K562 treated with DMSO at 1 percent for 12 hours (cell line): ENCODE results near the gene AKAP12. TPM values are rescaled to one million over a fixed set of nuclear protein-coding genes. Genes with fewer than 3 reads are reported as not detected.

Experiments
- total RNA-seq: library from RNA; unstranded; fragments of 300-600 nt; gene quantifications from 2 replicates; pipeline ENCODE4 v1.2.3, GENCODE V29; 2022; ENCODE audit not compliant: insufficient read depth

Gene AKAP12, protein sequence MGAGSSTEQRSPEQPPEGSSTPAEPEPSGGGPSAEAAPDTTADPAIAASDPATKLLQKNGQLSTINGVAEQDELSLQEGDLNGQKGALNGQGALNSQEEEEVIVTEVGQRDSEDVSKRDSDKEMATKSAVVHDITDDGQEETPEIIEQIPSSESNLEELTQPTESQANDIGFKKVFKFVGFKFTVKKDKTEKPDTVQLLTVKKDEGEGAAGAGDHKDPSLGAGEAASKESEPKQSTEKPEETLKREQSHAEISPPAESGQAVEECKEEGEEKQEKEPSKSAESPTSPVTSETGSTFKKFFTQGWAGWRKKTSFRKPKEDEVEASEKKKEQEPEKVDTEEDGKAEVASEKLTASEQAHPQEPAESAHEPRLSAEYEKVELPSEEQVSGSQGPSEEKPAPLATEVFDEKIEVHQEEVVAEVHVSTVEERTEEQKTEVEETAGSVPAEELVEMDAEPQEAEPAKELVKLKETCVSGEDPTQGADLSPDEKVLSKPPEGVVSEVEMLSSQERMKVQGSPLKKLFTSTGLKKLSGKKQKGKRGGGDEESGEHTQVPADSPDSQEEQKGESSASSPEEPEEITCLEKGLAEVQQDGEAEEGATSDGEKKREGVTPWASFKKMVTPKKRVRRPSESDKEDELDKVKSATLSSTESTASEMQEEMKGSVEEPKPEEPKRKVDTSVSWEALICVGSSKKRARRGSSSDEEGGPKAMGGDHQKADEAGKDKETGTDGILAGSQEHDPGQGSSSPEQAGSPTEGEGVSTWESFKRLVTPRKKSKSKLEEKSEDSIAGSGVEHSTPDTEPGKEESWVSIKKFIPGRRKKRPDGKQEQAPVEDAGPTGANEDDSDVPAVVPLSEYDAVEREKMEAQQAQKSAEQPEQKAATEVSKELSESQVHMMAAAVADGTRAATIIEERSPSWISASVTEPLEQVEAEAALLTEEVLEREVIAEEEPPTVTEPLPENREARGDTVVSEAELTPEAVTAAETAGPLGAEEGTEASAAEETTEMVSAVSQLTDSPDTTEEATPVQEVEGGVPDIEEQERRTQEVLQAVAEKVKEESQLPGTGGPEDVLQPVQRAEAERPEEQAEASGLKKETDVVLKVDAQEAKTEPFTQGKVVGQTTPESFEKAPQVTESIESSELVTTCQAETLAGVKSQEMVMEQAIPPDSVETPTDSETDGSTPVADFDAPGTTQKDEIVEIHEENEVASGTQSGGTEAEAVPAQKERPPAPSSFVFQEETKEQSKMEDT (N-terminal part only)
- total RNA-seq: 0.27 TPM in 1 of 2 replicates, not detected in the other

DNA sequence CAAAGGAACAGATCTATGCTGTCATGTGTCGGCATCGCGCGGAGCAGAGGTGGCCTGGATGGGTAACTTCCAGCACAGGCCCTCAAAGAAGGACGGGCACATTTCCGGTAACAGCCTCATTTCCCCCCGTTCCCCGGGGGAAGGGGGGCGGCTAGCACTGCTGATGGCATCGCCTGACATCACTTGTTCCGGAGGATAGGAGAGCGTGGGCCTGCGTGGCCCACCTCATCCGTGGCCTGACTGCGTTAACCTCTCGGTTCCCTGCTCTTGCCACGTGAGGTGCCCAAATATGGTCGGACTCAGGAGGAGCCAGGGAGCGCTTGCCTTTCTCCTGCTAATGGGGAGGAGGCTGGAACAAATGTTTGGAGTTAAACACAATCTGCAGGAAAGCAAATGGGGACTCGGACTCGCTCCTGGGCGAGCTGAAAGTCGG lies at the start of gene AKAP12:
TSS of gene AKAP12 (plus strand) at position 365 of the 433 bp plus-strand sequence. CDS start 596 bp downstream, outside the sequence.

DNA sequence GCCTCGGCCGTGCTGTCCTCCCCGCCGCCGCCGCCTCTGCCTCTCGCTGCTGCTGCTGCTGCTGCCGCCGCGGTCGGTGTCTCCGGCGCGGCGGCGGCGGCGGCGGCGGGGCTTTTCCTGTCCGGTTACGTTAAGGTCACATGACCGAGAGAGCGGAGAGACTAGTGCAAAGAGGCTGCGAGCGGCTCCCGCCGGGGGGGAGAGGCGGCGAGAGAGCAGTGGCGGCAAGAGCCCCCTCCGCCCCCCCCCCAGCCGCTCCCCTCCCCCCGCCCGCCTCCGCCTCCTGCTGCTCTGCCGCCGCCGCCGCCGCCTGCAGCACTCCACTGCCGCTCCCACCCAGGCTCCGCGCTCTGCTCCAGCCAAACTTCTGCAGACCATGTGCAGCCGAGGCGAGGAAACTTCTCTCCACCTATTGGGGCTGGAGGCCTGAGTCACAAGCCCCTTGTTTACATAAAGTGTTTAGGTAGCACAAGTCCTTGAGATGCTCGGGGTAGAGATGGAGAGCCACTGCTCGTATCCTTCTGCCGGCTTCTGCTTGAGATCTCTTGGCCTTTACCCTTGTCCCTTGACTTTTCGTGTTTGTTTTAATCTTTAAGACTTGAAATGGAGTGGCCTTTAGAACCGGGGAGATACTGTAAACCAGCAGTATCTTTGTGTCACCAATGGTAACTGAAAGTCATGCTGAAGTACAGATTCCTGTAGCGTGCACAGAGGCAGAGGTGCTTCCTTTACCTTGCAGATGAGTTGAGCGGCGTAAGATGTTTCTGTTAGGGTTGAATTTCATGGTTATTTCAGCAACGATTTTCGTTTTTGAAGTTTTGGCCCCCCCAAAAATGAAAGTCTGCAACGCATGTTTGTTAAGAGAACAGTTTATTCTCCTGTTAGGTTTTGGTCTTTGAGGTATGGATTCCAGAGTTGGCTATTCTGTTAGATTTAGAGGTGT lies 152.0 kb downstream of the AKAP12 start, which contains the start of gene ZBTB2:
TSS of gene ZBTB2 (minus strand) at position 89 of the 943 bp plus-strand sequence. CDS start 17,922 bp downstream, outside the sequence.

Other genes with a start within 250 kb of the AKAP12 start
- 2.4 and 5.4 TPM in 2 replicates for gene ZBTB2, start 151.6 kb downstream of the AKAP12 start, total RNA-seq
- gene RMND1, start 212.2 kb downstream of the AKAP12 start, total RNA-seq: 15.8 and 19.4 TPM in 2 replicates